ENCODE data around the gene FGF6.

- TF ChIP-seq PBX3 (IDR thresholded peaks at IDR 0.05), result no peak
- TF ChIP-seq POLR2AphosphoS5 (IDR thresholded peaks at IDR 0.05; ENCODE audit: low read depth, low read length), result no peak
Measured at GRCh38 chr12:4449851-4450221, 4.2 kb upstream of the FGF6 start.
